Skeletal muscle satellite cell (primary cell): ENCODE data around the gene ITPKB. TPM values are rescaled to one million over a fixed set of nuclear protein-coding genes. Genes with fewer than 3 reads are reported as not detected.

ENCODE experiments used
- H3K27me3 ChIP-seq: 2 replicates; pipeline ENCODE4 v1.7.0; 2013; ENCODE audit warnings: low read length; ENCODE audit not compliant: control insufficient read depth, insufficient read depth
- H3K36me3 ChIP-seq: 2 replicates; pipeline ENCODE4 v1.7.0; 2013; ENCODE audit warnings: mild to moderate bottlenecking, control low read depth, low read length; ENCODE audit not compliant: insufficient read depth
- H3K4me1 ChIP-seq: 2 replicates; pipeline ENCODE4 v1.7.0; 2013; ENCODE audit warnings: low read length; ENCODE audit not compliant: control insufficient read depth, insufficient read depth
- H3K4me2 ChIP-seq: 2 replicates; pipeline ENCODE4 v1.7.0; 2013; ENCODE audit warnings: mild to moderate bottlenecking, low read length
- H3K4me3 ChIP-seq: 2 replicates; pipeline ENCODE4 v1.7.0; 2013; ENCODE audit warnings: low read length
- H3K9ac ChIP-seq: 2 replicates; pipeline ENCODE4 v1.7.0; 2013; ENCODE audit warnings: mild to moderate bottlenecking, low read depth, low read length, moderate library complexity
- H3K9me3 ChIP-seq: replicated peaks from 2 replicates; pipeline ENCODE4 v1.7.0; 2013; ENCODE audit warnings: mild to moderate bottlenecking, control low read depth, low read length
- small RNA-seq: library from RNA; depleted of rRNA; stranded (forward); fragments of <200 nt; gene quantifications from one replicate; pipeline ENCODE3, GENCODE V24; 2012

Gene ITPKB

DNA sequence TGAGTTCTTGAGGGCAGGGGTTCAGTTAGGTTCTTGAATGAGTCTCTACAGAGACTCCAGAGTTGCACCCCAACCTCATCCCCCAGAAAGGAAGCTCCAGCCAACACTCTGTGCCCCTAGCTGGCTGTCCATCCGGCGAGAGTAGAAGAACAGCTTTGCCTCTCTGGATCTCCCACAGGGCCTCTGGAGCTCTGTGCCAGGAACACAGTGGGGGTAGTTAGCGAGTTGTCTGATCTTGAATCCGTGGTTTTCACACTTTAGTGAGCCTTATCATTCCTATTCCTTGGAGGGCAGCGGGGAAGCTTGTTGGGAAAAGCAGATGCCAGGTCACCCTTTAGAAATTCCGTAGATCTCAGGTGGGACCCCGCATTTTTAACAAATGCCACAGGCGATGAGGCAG lies 145.5 kb downstream of the ITPKB start:
- H3K27me3 ChIP-seq = peaks cover 68% of the 10 kb centered on the region
- no peak overlapping the region for H3K4me2 ChIP-seq
- H3K9ac ChIP-seq = no peak overlapping the region
- no peaks in the 10 kb centered on the region for H3K4me1 ChIP-seq
- no peaks in the 10 kb centered on the region for H3K9me3 ChIP-seq
- no peaks in the 10 kb centered on the region for H3K36me3 ChIP-seq
- no peak overlapping the region for H3K4me3 ChIP-seq

DNA sequence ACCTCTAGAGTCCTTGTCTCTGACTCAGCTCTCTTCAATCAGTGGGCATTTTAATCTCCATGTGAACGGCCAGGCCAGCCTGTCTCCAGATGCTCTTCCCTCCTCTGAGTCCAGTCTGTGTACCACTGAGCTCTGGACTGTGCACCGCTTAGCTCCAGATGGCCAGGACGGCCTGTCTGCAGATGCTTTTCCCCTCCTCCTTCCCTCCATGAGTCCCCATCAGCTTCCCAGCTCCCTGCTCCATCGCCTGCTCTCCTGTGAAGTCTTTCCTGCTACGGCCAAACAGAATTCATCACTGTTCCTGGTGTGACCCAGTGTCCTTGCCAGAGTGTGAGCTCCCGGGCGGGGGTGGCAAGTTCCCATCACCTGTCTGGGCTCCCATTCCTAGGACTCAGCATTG lies 148.5 kb downstream of the ITPKB start:
- no peaks in the 10 kb centered on the region for H3K36me3 ChIP-seq
- no peak overlapping the region for H3K4me2 ChIP-seq
- H3K4me1 ChIP-seq = no peaks in the 10 kb centered on the region
- H3K9me3 ChIP-seq = no peaks in the 10 kb centered on the region
- H3K9ac ChIP-seq = no peak overlapping the region
- H3K27me3 ChIP-seq = peaks cover 60% of the 10 kb centered on the region
- H3K4me3 ChIP-seq = no peak overlapping the region

GRCh38 chr1:226589008-226589733 lies 149.9 kb downstream of the ITPKB start:
- H3K9ac ChIP-seq = no peak overlapping the region
- no peak overlapping the region for H3K4me2 ChIP-seq
- H3K4me3 ChIP-seq = no peak overlapping the region
- H3K36me3 ChIP-seq = no peaks in the 10 kb centered on the region
- H3K4me1 ChIP-seq = no peaks in the 10 kb centered on the region
- peaks cover 61% of the 10 kb centered on the region for H3K27me3 ChIP-seq
- no peaks in the 10 kb centered on the region for H3K9me3 ChIP-seq

GRCh38 chr1:226588484-226588883 lies 150.6 kb downstream of the ITPKB start:
- Histone ChIP-seq H3K27me3 (peaks cover 55% of the 10 kb centered on the region), H3K9me3 (no peaks in the 10 kb centered on the region), H3K36me3 (no peaks in the 10 kb centered on the region), H3K4me1 (no peaks in the 10 kb centered on the region), H3K9ac (no peak overlapping the region), H3K4me2 (no peak overlapping the region), H3K4me3 (no peak overlapping the region)

DNA sequence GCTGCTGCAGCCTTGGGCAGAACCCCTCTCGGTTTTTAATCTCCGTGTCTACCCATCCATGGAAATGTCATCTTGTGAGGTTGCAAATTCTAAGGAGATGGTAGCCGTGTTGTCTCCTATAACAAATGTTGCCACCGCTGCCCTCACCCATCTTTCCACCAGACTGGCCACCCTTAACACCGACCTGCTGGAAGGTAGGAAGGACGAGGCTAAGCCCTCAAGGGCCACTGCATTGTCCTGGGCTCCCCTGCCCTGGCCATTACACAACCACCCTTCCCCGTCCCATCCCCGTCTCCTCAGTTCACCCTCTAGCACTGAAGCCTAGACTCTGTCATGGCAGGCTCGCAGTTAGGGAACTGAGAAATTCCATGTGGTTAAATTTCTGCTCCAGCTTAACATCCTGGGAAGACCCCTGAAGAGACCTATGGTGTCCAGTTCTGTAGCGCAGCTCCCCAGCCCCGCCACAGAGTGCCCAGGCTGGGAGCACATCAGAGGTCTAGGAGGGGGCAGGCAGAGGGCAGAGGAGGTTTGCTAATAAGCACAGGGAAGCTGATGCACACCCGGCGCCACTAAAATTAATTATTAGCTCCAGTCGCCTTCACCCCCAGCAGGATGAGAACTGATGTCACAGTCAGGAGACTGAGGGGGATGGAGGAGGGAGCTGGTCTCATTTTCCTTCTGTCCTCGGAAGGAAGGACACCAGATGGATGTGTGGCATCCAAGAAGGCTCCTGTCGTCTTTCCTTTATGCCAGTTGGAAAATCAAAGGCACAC lies 152.2 kb downstream of the ITPKB start:
- Histone ChIP-seq H3K4me3 (no peak overlapping the region), H3K27me3 (peaks cover 59% of the 10 kb centered on the region), H3K4me2 (no peak overlapping the region), H3K9me3 (no peaks in the 10 kb centered on the region), H3K4me1 (no peaks in the 10 kb centered on the region), H3K9ac (no peak overlapping the region), H3K36me3 (no peaks in the 10 kb centered on the region)

- Histone ChIP-seq H3K9me3 (no peaks in the 10 kb centered on the region), H3K4me1 (no peaks in the 10 kb centered on the region), H3K27me3 (peaks cover 62% of the 10 kb centered on the region), H3K4me2 (no peak overlapping the region), H3K9ac (no peak overlapping the region), H3K4me3 (no peak overlapping the region), H3K36me3 (no peaks in the 10 kb centered on the region)
These were observed 153.0 kb downstream of the ITPKB start for GRCh38 chr1:226586116-226586515.

DNA sequence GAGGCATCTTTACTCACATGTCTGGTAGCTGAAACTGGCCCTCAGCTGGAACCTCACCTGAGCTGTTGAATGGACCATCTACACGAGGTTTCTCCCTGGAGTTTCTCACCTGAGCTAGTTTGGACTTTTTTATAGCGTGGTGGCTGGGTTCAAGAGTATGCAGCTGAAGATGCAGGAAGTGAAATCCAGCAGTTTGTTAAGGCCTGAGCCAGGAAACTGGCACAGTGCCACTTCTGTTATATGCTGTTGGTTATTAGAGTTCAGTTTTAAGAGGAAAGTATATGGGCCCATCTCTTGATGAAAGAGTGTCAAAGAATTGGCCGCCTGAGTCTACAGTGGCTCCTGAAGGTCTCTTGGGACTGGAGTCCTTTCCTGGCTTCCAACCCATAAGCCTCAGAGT lies 154.9 kb downstream of the ITPKB start:
- no peaks in the 10 kb centered on the region for H3K9me3 ChIP-seq
- no peak overlapping the region for H3K9ac ChIP-seq
- H3K4me1 ChIP-seq = no peaks in the 10 kb centered on the region
- H3K27me3 ChIP-seq = peaks cover 65% of the 10 kb centered on the region
- H3K4me2 ChIP-seq = no peak overlapping the region
- no peaks in the 10 kb centered on the region for H3K36me3 ChIP-seq
- H3K4me3 ChIP-seq = no peak overlapping the region

- Histone ChIP-seq H3K4me2 (no peak overlapping the region), H3K4me3 (no peak overlapping the region), H3K27me3 (peaks cover 66% of the 10 kb centered on the region), H3K4me1 (no peaks in the 10 kb centered on the region), H3K36me3 (no peaks in the 10 kb centered on the region), H3K9ac (no peak overlapping the region), H3K9me3 (no peaks in the 10 kb centered on the region)
These were observed 156.1 kb downstream of the ITPKB start for GRCh38 chr1:226582966-226583365.

Small RNA genes within 50 kb of the gene (small RNA-seq; reads per million reads assigned to genes)
- not detected for gene RPS27P5
